ENCODE measurements around the gene CDIP1.
A peak's percentile ranks its signal among the peaks of the same experiment; 100 is the strongest.

The CDIP1 gene

GRCh38 chr16:4513086-4513860, 25.3 kb downstream of the CDIP1 start:
- DNase-seq = no peak

GRCh38 chr16:4512473-4512872, 26.1 kb downstream of the CDIP1 start:
- no peak for DNase-seq

- DNase-seq = no peak
These were observed 27.0 kb downstream of the CDIP1 start for GRCh38 chr16:4511441-4512082.

- no peak for DNase-seq
These were observed 27.7 kb downstream of the CDIP1 start for GRCh38 chr16:4510747-4511426.

GRCh38 chr16:4510131-4510530, 28.4 kb downstream of the CDIP1 start:
- no peak for DNase-seq

GRCh38 chr16:4509420-4509819, 29.2 kb downstream of the CDIP1 start:
- DNase-seq = no peak

GRCh38 chr16:4508806-4509205, 29.8 kb downstream of the CDIP1 start:
- no peak for DNase-seq

GRCh38 chr16:4507588-4508345, 30.8 kb downstream of the CDIP1 start:
- no peak for DNase-seq

- DNase-seq = peak in 4 of 5 donors; percentile 47 to 77 (median 50)
These were observed 32.1 kb downstream of the CDIP1 start for GRCh38 chr16:4506450-4506849.

GRCh38 chr16:4505356-4506147, 33.0 kb downstream of the CDIP1 start:
- peak; percentile 47 to 87 (median 64) for DNase-seq

GRCh38 chr16:4501071-4501478, 37.5 kb downstream of the CDIP1 start:
- DNase-seq = no peak

- no peak for DNase-seq
These were observed 38.3 kb downstream of the CDIP1 start for GRCh38 chr16:4500272-4500671.

- no peak for DNase-seq
These were observed 39.4 kb downstream of the CDIP1 start for GRCh38 chr16:4499196-4499555.

- DNase-seq = no peak
These were observed 39.9 kb downstream of the CDIP1 start for GRCh38 chr16:4498546-4499195.

GRCh38 chr16:4496305-4496704, 42.3 kb downstream of the CDIP1 start:
- DNase-seq = no peak

- no peak for DNase-seq
These were observed 42.8 kb downstream of the CDIP1 start for GRCh38 chr16:4495766-4496165.

- DNase-seq = no peak
These were observed 43.7 kb downstream of the CDIP1 start for GRCh38 chr16:4494746-4495490.

GRCh38 chr16:4491898-4492297, 46.7 kb downstream of the CDIP1 start:
- DNase-seq = no peak

GRCh38 chr16:4489030-4489429, 49.5 kb downstream of the CDIP1 start:
- no peak for DNase-seq

- DNase-seq = peak in 1 of 5 donors; percentile 72
These were observed 50.0 kb downstream of the CDIP1 start for GRCh38 chr16:4488499-4488967.

Measured in T-helper 1 cell (primary cell).